HG02970 (cell line): ENCODE results near the gene SMCR8.
A peak's percentile ranks its signal among the peaks of the same experiment; 100 is the strongest.
"Not testable (repeated sequence)": the region's sequence is repeated elsewhere in the genome, so short reads cannot be mapped to it uniquely, and the experiment has no call there.

Experiments used
- ATAC-seq: cut with Tn5 transposase; IDR thresholded peaks from one replicate; pipeline ENCODE4 v1.9.1; 2021; ENCODE audit warnings: mild to moderate bottlenecking, moderate library complexity, moderate number of reproducible peaks; ENCODE audit not compliant: unreplicated experiment, low FRiP score

SMCR8 gene

GRCh38 chr17:18356624-18357023, 41.5 kb downstream of the SMCR8 start:
- no peak for ATAC-seq

GRCh38 chr17:18360518-18360917, 45.4 kb downstream of the SMCR8 start:
- ATAC-seq = no peak

- ATAC-seq = no peak
Observed at GRCh38 chr17:18361837-18362697, 47.0 kb downstream of the SMCR8 start.

- ATAC-seq = no peak
Observed at GRCh38 chr17:18362698-18363100, 47.6 kb downstream of the SMCR8 start.

- ATAC-seq = peak; percentile 90
Observed at GRCh38 chr17:18363101-18364049, 48.3 kb downstream of the SMCR8 start, which contains the start of gene SHMT1. SHMT1 (minus strand) TSS chr17:18363550; CDS start chr17:18355981, 7,569 bp downstream.

GRCh38 chr17:18364166-18364565, 49.1 kb downstream of the SMCR8 start:
- ATAC-seq = no peak

GRCh38 chr17:18368946-18369345, 53.9 kb downstream of the SMCR8 start:
- no peak for ATAC-seq

GRCh38 chr17:18370761-18371160, 55.7 kb downstream of the SMCR8 start:
- ATAC-seq = no peak

- no peak for ATAC-seq
Observed at GRCh38 chr17:18371455-18371854, 56.4 kb downstream of the SMCR8 start.

GRCh38 chr17:18373181-18373580, 58.1 kb downstream of the SMCR8 start:
- not testable (repeated sequence) for ATAC-seq

- ATAC-seq = no peak
Observed at GRCh38 chr17:18374216-18374615, 59.1 kb downstream of the SMCR8 start.
